SW480 (cell line): ENCODE measurements around the gene SESTD1.

ENCODE experiments used
- DNase-seq: peaks from one replicate; pipeline ENCODE4 v3.0.0-alpha.2; 2016; ENCODE audit warnings: low spot score

SESTD1 gene

GRCh38 chr2:179191110-179191509 is 73.5 kb downstream of the SESTD1 start:
- no peak for DNase-seq

- DNase-seq: no peak
Measured at GRCh38 chr2:179186126-179186525, 78.5 kb downstream of the SESTD1 start.

- no peak for DNase-seq
Measured at GRCh38 chr2:179184610-179185009, 80.0 kb downstream of the SESTD1 start.

GRCh38 chr2:179181002-179181401 is 83.6 kb downstream of the SESTD1 start:
- DNase-seq: no peak

GRCh38 chr2:179180242-179180641 is 84.4 kb downstream of the SESTD1 start:
- DNase-seq: no peak

GRCh38 chr2:179179719-179180118 is 84.9 kb downstream of the SESTD1 start:
- DNase-seq: no peak

GRCh38 chr2:179177694-179178093 is 86.9 kb downstream of the SESTD1 start:
- DNase-seq: no peak

GRCh38 chr2:179174240-179174639 is 90.4 kb downstream of the SESTD1 start:
- DNase-seq: no peak

GRCh38 chr2:179172894-179173293 is 91.7 kb downstream of the SESTD1 start:
- DNase-seq: no peak

GRCh38 chr2:179171371-179171770 is 93.3 kb downstream of the SESTD1 start:
- no peak for DNase-seq

GRCh38 chr2:179170901-179171300 is 93.7 kb downstream of the SESTD1 start:
- DNase-seq: no peak

- no peak for DNase-seq
Measured at GRCh38 chr2:179165356-179166000, 99.2 kb downstream of the SESTD1 start.

GRCh38 chr2:179141206-179141605 is 123.4 kb downstream of the SESTD1 start:
- no peak for DNase-seq

GRCh38 chr2:179140571-179140970 is 124.1 kb downstream of the SESTD1 start:
- DNase-seq: no peak

- no peak for DNase-seq
Measured at GRCh38 chr2:179139506-179139905, 125.1 kb downstream of the SESTD1 start.

- no peak for DNase-seq
Measured at GRCh38 chr2:179137200-179137759, 127.4 kb downstream of the SESTD1 start.

- DNase-seq: no peak
Measured at GRCh38 chr2:179133016-179133415, 131.6 kb downstream of the SESTD1 start.

- no peak for DNase-seq
Measured at GRCh38 chr2:179132076-179132475, 132.6 kb downstream of the SESTD1 start.

- DNase-seq: no peak
Measured at GRCh38 chr2:179130560-179130959, 134.1 kb downstream of the SESTD1 start.

GRCh38 chr2:179129574-179130238 is 134.9 kb downstream of the SESTD1 start:
- DNase-seq: peak; percentile 8

- no peak for DNase-seq
Measured at GRCh38 chr2:179125404-179125803, 139.2 kb downstream of the SESTD1 start.

- DNase-seq: no peak
Measured at GRCh38 chr2:179124282-179124681, 140.3 kb downstream of the SESTD1 start.

GRCh38 chr2:179123272-179123662 is 141.4 kb downstream of the SESTD1 start:
- DNase-seq: no peak

- peak; percentile 3 for DNase-seq
Measured at GRCh38 chr2:179107737-179108136, 156.9 kb downstream of the SESTD1 start.
